Suprapubic skin (tissue), 4 donors: Measurements from ENCODE around the gene ST3GAL6. TPM values are rescaled to one million over a fixed set of nuclear protein-coding genes. Genes with fewer than 3 reads are reported as not detected.
A peak's percentile ranks its signal among the peaks of the same experiment; 100 is the strongest.

Source experiments
- DNase-seq, 2 donors: peaks; one replicate each; pipeline ENCODE4 v3.0.0-alpha.2; 2019; ENCODE audit warnings: low spot score in 2 of 2
- H3K27ac ChIP-seq: fragments of 200-600 bp; sonication (generic); one replicate; pipeline ENCODE4 v1.5.1; 2019
- H3K27me3 ChIP-seq: fragments of 200-600 bp; sonication (generic); one replicate; pipeline ENCODE4 v1.5.1; 2019
- H3K36me3 ChIP-seq: fragments of 200-600 bp; sonication (generic); one replicate; pipeline ENCODE4 v1.5.1; 2019
- H3K4me1 ChIP-seq: fragments of 200-600 bp; sonication (generic); one replicate; pipeline ENCODE4 v1.5.1; 2019
- H3K4me3 ChIP-seq: fragments of 200-600 bp; sonication (generic); one replicate; pipeline ENCODE4 v1.5.1; 2019; ENCODE audit warnings: mild to moderate bottlenecking
- H3K9me3 ChIP-seq: fragments of 200-600 bp; sonication (generic); one replicate; pipeline ENCODE4 v1.5.1; 2019
- CTCF ChIP-seq, 2 donors: fragments of 200-600 bp in 1 of 2; fragments of 450-650 bp in 1 of 2; sonication (generic) in 1 of 2; IDR thresholded peaks; one replicate each; pipeline ENCODE4 v1.5.1; 2016 to 2019; ENCODE audit warnings: antibody characterized with exemption in 2 of 2, mild to moderate bottlenecking in 1 of 2, moderate library complexity in 1 of 2
- EP300 ChIP-seq: sonication (generic); formaldehyde crosslinking; IDR thresholded peaks from one replicate; pipeline ENCODE4 v1.6.1; 2017; ENCODE audit warnings: antibody characterized with exemption
- POLR2A ChIP-seq, 2 donors: fragments of 450-650 bp; IDR thresholded peaks; one replicate each; pipeline ENCODE4 v1.6.1; 2017; ENCODE audit warnings: antibody characterized with exemption in 2 of 2, mild to moderate bottlenecking in 2 of 2, moderate library complexity in 2 of 2
- POLR2AphosphoS5 ChIP-seq, 3 donors: sonication (generic); formaldehyde crosslinking; IDR thresholded peaks; one replicate each; pipeline ENCODE4 v1.6.1; 2017; ENCODE audit warnings: antibody characterized with exemption in 3 of 3
- WGBS: methylation state at CpG from one replicate; pipeline ENCODE4 v1.1.5; 2018; 5-methylcytosine and 5-hydroxymethylcytosine counted together
- total RNA-seq, 4 donors: library from RNA; depleted of rRNA; stranded (reverse); fragments of >200 nt; gene quantifications; one replicate each; pipeline ENCODE4 v1.1.0, GENCODE V29; 2016

Gene ST3GAL6
- total RNA-seq, 4 donors from 2014 or later: 13.1 to 48.0 (median 20.6) TPM

GRCh38 chr3:98786364-98787006, 23.3 kb downstream of the ST3GAL6 start:
- Histone ChIP-seq H3K27me3 (no peaks in the 10 kb centered on the region), H3K9me3 (no peaks in the 10 kb centered on the region), H3K4me1 (peaks cover 35% of the 10 kb centered on the region), H3K4me3 (no peak overlapping the region), H3K27ac (peak overlapping the region; percentile 19), H3K36me3 (no peaks in the 10 kb centered on the region)
- TF ChIP-seq EP300: no peak
- TF ChIP-seq CTCF (IDR thresholded peaks at IDR 0.05): no peak
- no peak for TF ChIP-seq POLR2AphosphoS5 (IDR thresholded peaks at IDR 0.05)
- no peak for TF ChIP-seq POLR2A (IDR thresholded peaks at IDR 0.05)
- DNase-seq: no peak
- 73% methylated on average over 4 of the region's 4 CpGs for WGBS

GRCh38 chr3:98787181-98787580, 24.0 kb downstream of the ST3GAL6 start:
- Histone ChIP-seq H3K36me3 (no peaks in the 10 kb centered on the region), H3K4me3 (no peak overlapping the region), H3K27ac (no peak overlapping the region), H3K9me3 (no peaks in the 10 kb centered on the region), H3K27me3 (no peaks in the 10 kb centered on the region), H3K4me1 (peaks cover 35% of the 10 kb centered on the region)
- WGBS: 75% methylated on average over 2 of the region's 2 CpGs
- TF ChIP-seq POLR2A (IDR thresholded peaks at IDR 0.05) (no peak), EP300 (no peak), CTCF (IDR thresholded peaks at IDR 0.05) (no peak), POLR2AphosphoS5 (IDR thresholded peaks at IDR 0.05) (no peak)
- no peak for DNase-seq

GRCh38 chr3:98788651-98789050, 25.5 kb downstream of the ST3GAL6 start:
- no peaks in the 10 kb centered on the region for H3K9me3 ChIP-seq
- 27% methylated on average over 2 of the region's 2 CpGs for WGBS
- peaks cover 32% of the 10 kb centered on the region for H3K4me1 ChIP-seq
- no peak for DNase-seq
- no peak overlapping the region for H3K27ac ChIP-seq
- no peaks in the 10 kb centered on the region for H3K27me3 ChIP-seq
- no peak for TF ChIP-seq POLR2AphosphoS5 (IDR thresholded peaks at IDR 0.05)
- no peak for TF ChIP-seq POLR2A (IDR thresholded peaks at IDR 0.05)
- TF ChIP-seq EP300: no peak
- no peak for TF ChIP-seq CTCF (IDR thresholded peaks at IDR 0.05)
- no peak overlapping the region for H3K4me3 ChIP-seq
- H3K36me3 ChIP-seq: no peaks in the 10 kb centered on the region

- Histone ChIP-seq H3K36me3 (peaks cover 3% of the 10 kb centered on the region), H3K27ac (no peak overlapping the region), H3K4me3 (no peak overlapping the region), H3K27me3 (no peaks in the 10 kb centered on the region), H3K4me1 (peaks cover 2% of the 10 kb centered on the region), H3K9me3 (no peaks in the 10 kb centered on the region)
- TF ChIP-seq POLR2A (IDR thresholded peaks at IDR 0.05) (no peak), POLR2AphosphoS5 (IDR thresholded peaks at IDR 0.05) (no peak), EP300 (no peak), CTCF (IDR thresholded peaks at IDR 0.05) (no peak)
- no peak for DNase-seq
- WGBS: 75% methylated on average over 7 of the region's 7 CpGs
Measured at GRCh38 chr3:98791341-98792325, 28.5 kb downstream of the ST3GAL6 start.

- H3K36me3 ChIP-seq: peaks cover 3% of the 10 kb centered on the region
- H3K27ac ChIP-seq: no peak overlapping the region
- 60% methylated on average over 3 of the region's 3 CpGs for WGBS
- DNase-seq: no peak
- TF ChIP-seq CTCF (IDR thresholded peaks at IDR 0.05) (no peak), POLR2A (IDR thresholded peaks at IDR 0.05) (no peak), POLR2AphosphoS5 (IDR thresholded peaks at IDR 0.05) (no peak), EP300 (no peak)
- H3K4me1 ChIP-seq: peaks cover 9% of the 10 kb centered on the region
- no peak overlapping the region for H3K4me3 ChIP-seq
- H3K27me3 ChIP-seq: no peaks in the 10 kb centered on the region
- H3K9me3 ChIP-seq: no peaks in the 10 kb centered on the region
Measured at GRCh38 chr3:98793971-98794370, 30.8 kb downstream of the ST3GAL6 start.
